ENCODE results near the gene SLC29A3. TPM values are rescaled to one million over a fixed set of nuclear protein-coding genes. Genes with fewer than 3 reads are reported as not detected.
A peak's percentile ranks its signal among the peaks of the same experiment; 100 is the strongest.

The SLC29A3 gene
- total RNA-seq, 1 donor from 2014 or later, result 5.3 TPM

- no peak overlapping the region for H3K4me3 Mint-ChIP-seq
- H3K27ac Mint-ChIP-seq (ENCODE audit: unreplicated experiment), result no peak overlapping the region
- no peaks in the 10 kb centered on the region for H3K36me3 Mint-ChIP-seq (ENCODE audit: low read depth)
- TF ChIP-seq CTCF (conservative IDR thresholded peaks at IDR 0.05), result peak; percentile 86
- H3K4me1 Mint-ChIP-seq, result peaks cover 2% of the 10 kb centered on the region
- no peaks in the 10 kb centered on the region for H3K9me3 Mint-ChIP-seq
- peak; percentile 57 for DNase-seq (ENCODE audit: low read depth, low spot score)
- H3K27me3 Mint-ChIP-seq (ENCODE audit: low read depth), result no peaks in the 10 kb centered on the region
Measured at GRCh38 chr10:71285180-71285545, 33.9 kb upstream of the SLC29A3 start.

GRCh38 chr10:71285986-71286385, 33.1 kb upstream of the SLC29A3 start:
- no peak for TF ChIP-seq CTCF (conservative IDR thresholded peaks at IDR 0.05)
- no peak for DNase-seq (ENCODE audit: low read depth, low spot score)
- Mint-ChIP-seq H3K4me3 (no peak overlapping the region), H3K4me1 (no peaks in the 10 kb centered on the region), H3K27me3 (ENCODE audit: low read depth) (no peaks in the 10 kb centered on the region), H3K9me3 (no peaks in the 10 kb centered on the region), H3K36me3 (ENCODE audit: low read depth) (no peaks in the 10 kb centered on the region), H3K27ac (ENCODE audit: unreplicated experiment) (no peak overlapping the region)

- Mint-ChIP-seq H3K9me3 (no peaks in the 10 kb centered on the region), H3K4me1 (no peaks in the 10 kb centered on the region), H3K27me3 (ENCODE audit: low read depth) (no peaks in the 10 kb centered on the region), H3K36me3 (ENCODE audit: low read depth) (no peaks in the 10 kb centered on the region), H3K4me3 (no peak overlapping the region), H3K27ac (ENCODE audit: unreplicated experiment) (no peak overlapping the region)
- no peak for TF ChIP-seq CTCF (conservative IDR thresholded peaks at IDR 0.05)
- DNase-seq (ENCODE audit: low read depth, low spot score), result no peak
Measured at GRCh38 chr10:71286521-71287294, 32.4 kb upstream of the SLC29A3 start.

GRCh38 chr10:71287456-71287855, 31.6 kb upstream of the SLC29A3 start:
- H3K36me3 Mint-ChIP-seq (ENCODE audit: low read depth), result no peaks in the 10 kb centered on the region

GRCh38 chr10:71288461-71288860, 30.6 kb upstream of the SLC29A3 start:
- no peaks in the 10 kb centered on the region for H3K4me1 Mint-ChIP-seq
- no peaks in the 10 kb centered on the region for H3K9me3 Mint-ChIP-seq
- H3K27me3 Mint-ChIP-seq (ENCODE audit: low read depth), result no peaks in the 10 kb centered on the region
- no peak for TF ChIP-seq CTCF (conservative IDR thresholded peaks at IDR 0.05)
- H3K36me3 Mint-ChIP-seq (ENCODE audit: low read depth), result no peaks in the 10 kb centered on the region
- no peak overlapping the region for H3K27ac Mint-ChIP-seq (ENCODE audit: unreplicated experiment)
- no peak overlapping the region for H3K4me3 Mint-ChIP-seq
- DNase-seq (ENCODE audit: low read depth, low spot score), result no peak

More at GRCh38 chr10:71287456-71287855, 31.6 kb upstream of the SLC29A3 start:
- H3K4me1 Mint-ChIP-seq, result no peaks in the 10 kb centered on the region
- TF ChIP-seq CTCF (conservative IDR thresholded peaks at IDR 0.05), result no peak
- H3K27ac Mint-ChIP-seq (ENCODE audit: unreplicated experiment), result no peak overlapping the region
- no peaks in the 10 kb centered on the region for H3K27me3 Mint-ChIP-seq (ENCODE audit: low read depth)
- H3K9me3 Mint-ChIP-seq, result no peaks in the 10 kb centered on the region
- DNase-seq (ENCODE audit: low read depth, low spot score), result no peak
- H3K4me3 Mint-ChIP-seq, result no peak overlapping the region

Data from neural crest cell (in vitro differentiated cells).